Renal cortical epithelial cell (primary cell): ENCODE measurements around the gene CHD8. TPM values are rescaled to one million over a fixed set of nuclear protein-coding genes. Genes with fewer than 3 reads are reported as not detected.

Experiments
- DNase-seq: peaks from one replicate; pipeline ENCODE4 v3.0.0-alpha.2; 2011; ENCODE audit warnings: low read depth
- total RNA-seq: library from RNA; depleted of rRNA; stranded (reverse); fragments of >200 nt; gene quantifications from 2 replicates; pipeline ENCODE4 v1.2.3, GENCODE V29; 2014

CHD8 gene
- total RNA-seq, 1 donor from 2014 or later: 92.8 TPM

GRCh38 chr14:21369949-21370679 is 85.8 kb downstream of the CHD8 start:
- no peak for DNase-seq

- no peak for DNase-seq
Observed at GRCh38 chr14:21367582-21368144, 88.3 kb downstream of the CHD8 start.

- DNase-seq: no peak
Observed at GRCh38 chr14:21356511-21356910, 99.4 kb downstream of the CHD8 start.

- no peak for DNase-seq
Observed at GRCh38 chr14:21352587-21352986, 103.3 kb downstream of the CHD8 start.

- no peak for DNase-seq
Observed at GRCh38 chr14:21350539-21350938, 105.4 kb downstream of the CHD8 start.

- no peak for DNase-seq
Observed at GRCh38 chr14:21347201-21347600, 108.7 kb downstream of the CHD8 start.

- no peak for DNase-seq
Observed at GRCh38 chr14:21346532-21347135, 109.3 kb downstream of the CHD8 start.

GRCh38 chr14:21343035-21343794 is 112.7 kb downstream of the CHD8 start:
- DNase-seq: peak; percentile 11

Other genes starting within 250 kb of the CHD8 start
- 524 and 834 TPM in 2 replicates for gene HNRNPC, start 186.7 kb downstream of the CHD8 start, total RNA-seq
- 0.05 TPM in 1 of 2 replicates, not detected in the other for gene RPGRIP1, start 176.0 kb downstream of the CHD8 start, total RNA-seq
- 60.1 and 102 TPM in 2 replicates for gene SUPT16H, start 72.1 kb downstream of the CHD8 start, total RNA-seq
- gene RAB2B, start 20.8 kb upstream of the CHD8 start, total RNA-seq: 25.2 and 32.1 TPM in 2 replicates
- 25.4 and 59.0 TPM in 2 replicates for gene TOX4, start 21.1 kb upstream of the CHD8 start, total RNA-seq
- gene METTL3, start 55.2 kb upstream of the CHD8 start, total RNA-seq: 51.3 and 71.9 TPM in 2 replicates
- 1.7 and 15.9 TPM in 2 replicates for gene SALL2, start 70.2 kb upstream of the CHD8 start, total RNA-seq
- not detected in 2 replicates for gene OR10G3, start 124.0 kb upstream of the CHD8 start, total RNA-seq
- not detected in 2 replicates for gene OR10G2, start 178.8 kb upstream of the CHD8 start, total RNA-seq
- not detected in 2 replicates for gene OR4E2, start 197.7 kb upstream of the CHD8 start, total RNA-seq
- gene OR4E1, start 217.7 kb upstream of the CHD8 start, total RNA-seq: not detected in 2 replicates